ENCODE results near the gene DENND1A.

GRCh38 chr9:123537809-123538208 lies 392.1 kb downstream of the DENND1A start:
- TF ChIP-seq POLR2A (IDR thresholded peaks at IDR 0.05; ENCODE audit: low read length) (no peak), GATA1 (IDR thresholded peaks at IDR 0.05; ENCODE audit: low read depth, low read length) (no peak)
